Body of pancreas (tissue), 4 donors: Measurements from ENCODE around the gene ANKS1B. TPM values are rescaled to one million over a fixed set of nuclear protein-coding genes. Genes with fewer than 3 reads are reported as not detected.

ENCODE experiments used
- ATAC-seq: fragments of 150-250 bp; one replicate; pipeline ENCODE4 v1.9.1; 2016
- DNase-seq, 4 donors: peaks; one replicate each; pipeline ENCODE4 v3.0.0-alpha.2; 2019
- H3K27ac ChIP-seq, 4 donors: fragments of 200-600 bp; sonication (generic); 1 replicate in 3 of 4; 2 replicates in 1 of 4; pipeline versions ENCODE4 v1.5.1 to v1.6.1; 2016 to 2019; ENCODE audit warnings: mild to moderate bottlenecking in 1 of 4, mixed read lengths in 1 of 4, moderate library complexity in 1 of 4
- H3K27me3 ChIP-seq, 2 donors: fragments of 200-600 bp; sonication (generic); one replicate each; pipeline ENCODE4 v1.6.0; 2016; ENCODE audit warnings: mild to moderate bottlenecking in 1 of 2
- H3K36me3 ChIP-seq, 2 donors: fragments of 200-600 bp; sonication (generic); replicated peaks in 1 of 2; 2 replicates each; pipeline ENCODE4 v1.5.1; 2016; ENCODE audit warnings: low read depth in 2 of 2; ENCODE audit not compliant: insufficient read depth in 1 of 2
- H3K4me1 ChIP-seq: fragments of 200-600 bp; sonication (generic); one replicate; pipeline ENCODE4 v1.6.0; 2016
- H3K4me3 ChIP-seq, 2 donors: fragments of 200-600 bp; sonication (generic); 1 replicate in 1 of 2; 2 replicates in 1 of 2; pipeline ENCODE4 v1.5.1; 2016 to 2019
- H3K9me3 ChIP-seq, 3 donors: fragments of 200-600 bp; sonication (generic); 1 replicate in 2 of 3; 2 replicates in 1 of 3; pipeline ENCODE4 v1.5.1; 2016
- POLR2A ChIP-seq, 3 donors: fragments of 450-650 bp; IDR thresholded peaks; one replicate each; pipeline ENCODE4 v1.6.1; 2016; ENCODE audit warnings: antibody characterized with exemption in 3 of 3, mild to moderate bottlenecking in 2 of 3
- WGBS, 2 donors: methylation state at CpG; one replicate each; pipeline ENCODE4 v1.1.5; 2017; 5-methylcytosine and 5-hydroxymethylcytosine counted together
- intact Hi-C: fragments of 100-400 bp; cut with DNase I; formaldehyde crosslinking; loops from one replicate; pipeline ENCODE4 v1.15.1; 2023
- small RNA-seq: library from RNA; depleted of rRNA; stranded (forward); fragments of <200 nt; gene quantifications from one replicate; pipeline ENCODE3, GENCODE V24; 2016
- total RNA-seq, 2 donors: library from RNA; depleted of rRNA; stranded (reverse); fragments of >200 nt; gene quantifications; one replicate each; pipeline ENCODE4 v1.1.0, GENCODE V29; 2016
- TF ChIP-seq, protein P1 (sequence below), 7 experiments: fragments of 450-650 bp in 4 of 7; fragments of 200-600 bp in 3 of 7; sonication (generic) in 3 of 7; IDR thresholded peaks; one replicate each; pipeline ENCODE4 v1.5.1; 2016 to 2019; ENCODE audit warnings: antibody characterized with exemption in 7 of 7

Gene ANKS1B
- total RNA-seq, 2 donors from 2014 or later = 2.1 to 10.2 TPM

DNA sequence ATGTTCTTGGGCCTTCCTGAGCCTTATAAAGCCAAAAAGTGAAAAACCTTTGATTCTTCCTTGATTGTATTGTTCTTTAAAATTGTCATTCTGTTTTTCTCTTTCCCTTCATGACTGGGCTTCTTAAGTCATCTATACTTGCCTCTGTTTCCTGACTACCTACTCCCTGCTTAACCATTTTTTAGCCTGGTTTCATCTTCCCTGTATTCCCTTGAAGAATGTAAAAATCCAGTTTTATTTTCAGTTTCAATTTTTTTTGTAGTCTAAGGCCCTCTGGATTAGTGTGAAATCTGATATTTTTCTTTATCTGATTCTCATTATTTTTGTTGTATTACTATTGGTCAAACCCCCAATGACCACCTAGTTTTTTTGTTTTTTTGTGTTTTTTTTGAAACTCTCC is 1293.4 kb downstream of the ANKS1B start:
- DNase-seq (no peak), ATAC-seq (no peak)
- Histone ChIP-seq H3K27ac (peak overlapping the region in 1 of 4 donors; percentile 9), H3K27me3 (no peaks in the 10 kb centered on the region), H3K9me3 (no peaks in the 10 kb centered on the region), H3K36me3 (peaks cover 0 to 2% of the 10 kb centered on the region in 2 donors), H3K4me3 (no peak overlapping the region), H3K4me1 (no peaks in the 10 kb centered on the region)
- intact Hi-C loops = no loop called here
- TF ChIP-seq POLR2A (IDR thresholded peaks at IDR 0.05) = no peak
- TF ChIP-seq, protein P1, sequence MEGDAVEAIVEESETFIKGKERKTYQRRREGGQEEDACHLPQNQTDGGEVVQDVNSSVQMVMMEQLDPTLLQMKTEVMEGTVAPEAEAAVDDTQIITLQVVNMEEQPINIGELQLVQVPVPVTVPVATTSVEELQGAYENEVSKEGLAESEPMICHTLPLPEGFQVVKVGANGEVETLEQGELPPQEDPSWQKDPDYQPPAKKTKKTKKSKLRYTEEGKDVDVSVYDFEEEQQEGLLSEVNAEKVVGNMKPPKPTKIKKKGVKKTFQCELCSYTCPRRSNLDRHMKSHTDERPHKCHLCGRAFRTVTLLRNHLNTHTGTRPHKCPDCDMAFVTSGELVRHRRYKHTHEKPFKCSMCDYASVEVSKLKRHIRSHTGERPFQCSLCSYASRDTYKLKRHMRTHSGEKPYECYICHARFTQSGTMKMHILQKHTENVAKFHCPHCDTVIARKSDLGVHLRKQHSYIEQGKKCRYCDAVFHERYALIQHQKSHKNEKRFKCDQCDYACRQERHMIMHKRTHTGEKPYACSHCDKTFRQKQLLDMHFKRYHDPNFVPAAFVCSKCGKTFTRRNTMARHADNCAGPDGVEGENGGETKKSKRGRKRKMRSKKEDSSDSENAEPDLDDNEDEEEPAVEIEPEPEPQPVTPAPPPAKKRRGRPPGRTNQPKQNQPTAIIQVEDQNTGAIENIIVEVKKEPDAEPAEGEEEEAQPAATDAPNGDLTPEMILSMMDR (IDR thresholded peaks at IDR 0.05) = no peak

DNA sequence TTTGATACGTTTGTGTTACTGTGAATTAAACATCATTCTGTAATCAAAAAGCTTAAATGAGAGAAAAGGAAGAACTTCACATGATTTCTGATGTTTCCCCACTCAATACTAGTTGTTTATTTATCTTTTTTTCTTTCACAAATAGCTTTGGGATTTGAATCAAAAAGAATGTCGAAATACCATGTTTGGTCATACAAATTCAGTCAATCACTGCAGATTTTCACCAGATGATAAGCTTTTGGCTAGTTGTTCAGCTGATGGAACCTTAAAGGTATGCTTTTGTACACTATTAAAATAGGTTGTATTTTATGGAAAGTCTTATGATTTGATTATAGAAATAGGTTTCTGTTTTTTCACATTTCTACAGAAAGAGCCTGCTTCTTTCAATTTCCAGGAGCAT is 1298.1 kb downstream of the ANKS1B start:
- 64 to 66% methylated on average over 2 of the region's 2 CpGs for WGBS, 2 donors

More for the DNA sequence above, 1298.1 kb downstream of the ANKS1B start:
- Histone ChIP-seq H3K4me1 (no peaks in the 10 kb centered on the region), H3K36me3 (peaks cover 0 to 9% of the 10 kb centered on the region in 2 donors), H3K9me3 (no peaks in the 10 kb centered on the region), H3K27me3 (no peaks in the 10 kb centered on the region), H3K4me3 (no peak overlapping the region), H3K27ac (no peak overlapping the region)
- TF ChIP-seq, protein P1 (IDR thresholded peaks at IDR 0.05) = no peak
- TF ChIP-seq POLR2A (IDR thresholded peaks at IDR 0.05) = no peak
- no peak for ATAC-seq
- no peak for DNase-seq
- intact Hi-C loops = no loop called here

Small RNA genes within 50 kb of the gene (small RNA-seq; reads per million reads assigned to genes)
- gene RNA5SP366 = 0.19 reads per million

Other genes with a start within 250 kb of the ANKS1B start
- gene BLTP3B, start 157.9 kb upstream of the ANKS1B start, total RNA-seq = 1 to 10 TPM; 4.0 to 8.6 TPM
- 1 to 10 TPM in 1 of 2 donors, not detected in 1; 5.2 TPM for gene ACTR6, start 215.9 kb upstream of the ANKS1B start, total RNA-seq